Activated CD4-positive, alpha-beta T cell treated with anti-CD3 and anti-CD28 coated beads, Interleukin-2, amount 50 U/mL, for 16 hours (primary cell): ENCODE measurements around the gene CCDC102A.

ENCODE experiments used
- DNase-seq: peaks from one replicate; pipeline ENCODE4 v3.0.0-alpha.2; 2020

Gene CCDC102A

GRCh38 chr16:57517397-57518367 is 18.7 kb downstream of the CCDC102A start:
- no peak for DNase-seq

GRCh38 chr16:57516773-57517172 is 19.6 kb downstream of the CCDC102A start:
- no peak for DNase-seq

- no peak for DNase-seq
Observed at GRCh38 chr16:57516176-57516725, 20.1 kb downstream of the CCDC102A start.

- DNase-seq, result no peak
Observed at GRCh38 chr16:57514791-57515600, 21.4 kb downstream of the CCDC102A start.

- DNase-seq, result no peak
Observed at GRCh38 chr16:57514371-57514770, 22.0 kb downstream of the CCDC102A start.

- no peak for DNase-seq
Observed at GRCh38 chr16:57513371-57514102, 22.8 kb downstream of the CCDC102A start.

GRCh38 chr16:57512296-57513001 is 23.9 kb downstream of the CCDC102A start:
- no peak for DNase-seq

GRCh38 chr16:57510016-57510871 is 26.1 kb downstream of the CCDC102A start:
- DNase-seq, result no peak

- DNase-seq, result no peak
Observed at GRCh38 chr16:57509231-57509923, 27.0 kb downstream of the CCDC102A start.

GRCh38 chr16:57508035-57508425 is 28.3 kb downstream of the CCDC102A start:
- DNase-seq, result no peak

GRCh38 chr16:57507136-57508034 is 29.0 kb downstream of the CCDC102A start:
- DNase-seq, result no peak

GRCh38 chr16:57505169-57505568 is 31.2 kb downstream of the CCDC102A start:
- DNase-seq, result no peak

GRCh38 chr16:57504491-57504890 is 31.9 kb downstream of the CCDC102A start:
- no peak for DNase-seq

- DNase-seq, result no peak
Observed at GRCh38 chr16:57504001-57504400, 32.4 kb downstream of the CCDC102A start.

GRCh38 chr16:57503366-57503765 is 33.0 kb downstream of the CCDC102A start:
- no peak for DNase-seq

GRCh38 chr16:57502048-57502775 is 34.2 kb downstream of the CCDC102A start:
- DNase-seq, result no peak

GRCh38 chr16:57501492-57501891 is 34.9 kb downstream of the CCDC102A start:
- no peak for DNase-seq

GRCh38 chr16:57500578-57501111 is 35.7 kb downstream of the CCDC102A start:
- DNase-seq, result peak; percentile 18
